H1 (cell line): ENCODE measurements around the gene CHST4.

Experiments used
- BRCA1 ChIP-seq: IDR thresholded peaks from 2 replicates; pipeline ENCODE4 v1.6.1; 2012; ENCODE audit warnings: low read depth, low read length, improper control_type of control experiment
- CHD2 ChIP-seq: IDR thresholded peaks from 2 replicates; pipeline ENCODE4 v1.6.1; 2012; ENCODE audit warnings: low read length, improper control_type of control experiment
- EP300 ChIP-seq, 2 experiments: IDR thresholded peaks; 1 replicate in 1 of 2; 2 replicates in 1 of 2; pipeline ENCODE4 v1.6.1; 2011 to 2012; ENCODE audit warnings: low read depth in 2 of 2, low read length in 2 of 2, mild to moderate bottlenecking in 2 of 2, borderline replicate concordance in 1 of 2, inconsistent platforms in 1 of 2, moderate library complexity in 1 of 2
- POLR2A ChIP-seq, 2 experiments: IDR thresholded peaks; 1 replicate in 1 of 2; 2 replicates in 1 of 2; pipeline ENCODE4 v1.6.1; 2011; ENCODE audit warnings: low read depth in 2 of 2, low read length in 2 of 2, mild to moderate bottlenecking in 2 of 2; ENCODE audit errors: control extremely low read depth in 1 of 2
- POLR2AphosphoS5 ChIP-seq: IDR thresholded peaks from 2 replicates; pipeline ENCODE4 v1.6.1; 2011; ENCODE audit warnings: low read depth, low read length
- RAD21 ChIP-seq, 2 experiments: IDR thresholded peaks in 1 of 2; conservative IDR thresholded peaks in 1 of 2; 2 replicates each; pipeline ENCODE4 v1.6.1; 2011; ENCODE audit warnings: low read depth in 2 of 2, low read length in 2 of 2, improper control_type of control experiment in 1 of 2, inconsistent platforms in 1 of 2, mild to moderate bottlenecking in 1 of 2, moderate library complexity in 1 of 2
- RFX5 ChIP-seq: IDR thresholded peaks from 2 replicates; pipeline ENCODE4 v1.6.1; 2011; ENCODE audit warnings: low read depth, low read length, improper control_type of control experiment, borderline replicate concordance
- ZNF274 ChIP-seq: IDR thresholded peaks from 2 replicates; pipeline ENCODE4 v1.7.0; 2012; ENCODE audit warnings: low read length, borderline replicate concordance; ENCODE audit errors: extremely low read depth
- TF ChIP-seq, protein P1 (sequence below), 3 experiments: IDR thresholded peaks; 1 replicate in 2 of 3; 2 replicates in 1 of 3; pipeline versions ENCODE4 v1.5.1 to v1.6.1; 2011; ENCODE audit warnings: low read length in 3 of 3, mild to moderate bottlenecking in 3 of 3, inconsistent platforms in 2 of 3, low read depth in 1 of 3, moderate library complexity in 1 of 3; ENCODE audit not compliant: insufficient read depth in 1 of 3; ENCODE audit errors: control extremely low read depth in 1 of 3

DNA sequence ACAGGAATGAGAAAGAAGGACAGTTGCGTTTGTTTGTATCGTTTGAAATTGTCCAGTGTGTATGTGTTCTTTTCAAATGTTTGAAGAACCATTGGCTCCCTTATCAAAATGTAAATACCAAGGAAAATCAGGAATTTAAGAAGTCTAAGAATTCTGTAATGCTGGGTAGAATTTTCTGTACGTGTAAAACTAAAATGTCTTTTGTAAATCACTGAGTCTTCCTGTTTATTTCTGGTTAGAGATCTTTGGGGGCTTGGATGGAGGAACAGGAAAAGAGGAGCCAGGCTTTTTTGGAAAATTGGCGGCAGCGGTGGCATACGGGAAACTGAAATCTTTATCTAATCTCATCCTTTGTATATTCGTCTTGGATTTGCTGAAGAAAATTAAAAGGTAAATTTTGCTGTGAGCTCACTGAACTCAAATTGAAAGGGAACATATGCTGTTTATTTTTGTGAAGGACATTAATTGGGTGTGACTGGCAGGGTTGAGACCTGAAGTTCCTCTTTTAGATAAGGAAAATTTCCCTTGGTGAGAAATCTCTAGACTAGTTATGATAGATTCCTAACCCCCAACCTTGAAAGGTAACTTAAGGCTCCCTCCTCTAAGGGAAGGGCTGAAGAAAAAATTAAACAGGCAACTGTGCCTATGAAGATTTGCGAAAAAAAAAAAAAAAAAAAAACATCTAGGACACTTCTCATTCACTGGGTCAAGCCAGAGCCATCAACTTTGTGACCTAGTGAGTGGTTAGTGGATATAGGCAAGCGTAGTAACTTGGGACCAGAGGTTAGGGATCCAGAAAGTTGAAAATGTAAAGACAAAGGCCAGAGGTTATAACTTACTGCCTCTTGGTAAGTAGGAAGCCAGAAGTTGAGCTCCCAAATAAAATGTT is 39.8 kb downstream of the CHST4 start:
- TF ChIP-seq, protein P1, sequence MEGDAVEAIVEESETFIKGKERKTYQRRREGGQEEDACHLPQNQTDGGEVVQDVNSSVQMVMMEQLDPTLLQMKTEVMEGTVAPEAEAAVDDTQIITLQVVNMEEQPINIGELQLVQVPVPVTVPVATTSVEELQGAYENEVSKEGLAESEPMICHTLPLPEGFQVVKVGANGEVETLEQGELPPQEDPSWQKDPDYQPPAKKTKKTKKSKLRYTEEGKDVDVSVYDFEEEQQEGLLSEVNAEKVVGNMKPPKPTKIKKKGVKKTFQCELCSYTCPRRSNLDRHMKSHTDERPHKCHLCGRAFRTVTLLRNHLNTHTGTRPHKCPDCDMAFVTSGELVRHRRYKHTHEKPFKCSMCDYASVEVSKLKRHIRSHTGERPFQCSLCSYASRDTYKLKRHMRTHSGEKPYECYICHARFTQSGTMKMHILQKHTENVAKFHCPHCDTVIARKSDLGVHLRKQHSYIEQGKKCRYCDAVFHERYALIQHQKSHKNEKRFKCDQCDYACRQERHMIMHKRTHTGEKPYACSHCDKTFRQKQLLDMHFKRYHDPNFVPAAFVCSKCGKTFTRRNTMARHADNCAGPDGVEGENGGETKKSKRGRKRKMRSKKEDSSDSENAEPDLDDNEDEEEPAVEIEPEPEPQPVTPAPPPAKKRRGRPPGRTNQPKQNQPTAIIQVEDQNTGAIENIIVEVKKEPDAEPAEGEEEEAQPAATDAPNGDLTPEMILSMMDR (IDR thresholded peaks at IDR 0.05; ENCODE audit: control extremely low read depth in 1 of 3, insufficient read depth in 1 of 3, low read depth in 1 of 3, low read length in 3 of 3) = no peak
- no peak for TF ChIP-seq RAD21 (IDR thresholded peaks at IDR 0.05 in 1 of 2, conservative IDR thresholded peaks at IDR 0.05 in 1 of 2; ENCODE audit: low read depth in 2 of 2, low read length in 2 of 2)
- TF ChIP-seq POLR2A (IDR thresholded peaks at IDR 0.05; ENCODE audit: control extremely low read depth in 1 of 2, low read depth in 2 of 2, low read length in 2 of 2) = no peak
- no peak for TF ChIP-seq ZNF274
- no peak for TF ChIP-seq POLR2AphosphoS5
- no peak for TF ChIP-seq BRCA1
- no peak for TF ChIP-seq RFX5
- no peak for TF ChIP-seq CHD2
- TF ChIP-seq EP300 (IDR thresholded peaks at IDR 0.05; ENCODE audit: borderline replicate concordance in 1 of 2, low read depth in 2 of 2, low read length in 2 of 2) = no peak
